Loucy (cell line): Measurements from ENCODE around the gene CLASP1.

ENCODE experiments used
- H2AFZ ChIP-seq: fragments of 200-600 bp; sonication (generic); 2 replicates; pipeline ENCODE4 v1.6.0; 2016; ENCODE audit warnings: antibody characterized with exemption, mild to moderate bottlenecking, low read length, moderate library complexity
- H3F3A ChIP-seq: fragments of 200-600 bp; 2 replicates; pipeline ENCODE4 v1.6.0; 2016; ENCODE audit warnings: antibody characterized with exemption, low read depth, mild to moderate bottlenecking
- H3K27me3 ChIP-seq: fragments of 200-600 bp; sonication (generic); 2 replicates; pipeline ENCODE4 v1.6.1; 2014; ENCODE audit warnings: low read length, mild to moderate bottlenecking; ENCODE audit not compliant: insufficient read depth, poor library complexity, severe bottlenecking
- H3K36me3 ChIP-seq: fragments of 200-600 bp; sonication (generic); 2 replicates; pipeline ENCODE4 v1.6.1; 2016; ENCODE audit warnings: low read length; ENCODE audit not compliant: insufficient read depth
- H3K4me1 ChIP-seq: fragments of 200-600 bp; sonication (generic); 2 replicates; pipeline ENCODE4 v1.5.1; 2014; ENCODE audit warnings: low read length, mild to moderate bottlenecking; ENCODE audit not compliant: insufficient read depth, poor library complexity, severe bottlenecking
- H3K4me2 ChIP-seq: fragments of 200-600 bp; sonication (generic); 2 replicates; pipeline ENCODE4 v1.6.0; 2014; ENCODE audit warnings: antibody characterized with exemption, low read length, low read depth, mild to moderate bottlenecking; ENCODE audit not compliant: poor library complexity, severe bottlenecking
- H3K4me3 ChIP-seq: fragments of 200-600 bp; sonication (generic); 2 replicates; pipeline ENCODE4 v1.5.1; 2014; ENCODE audit warnings: low read length, mild to moderate bottlenecking, mixed read lengths; ENCODE audit not compliant: poor library complexity, severe bottlenecking
- H3K79me2 ChIP-seq: fragments of 200-600 bp; sonication (generic); 2 replicates; pipeline ENCODE4 v1.6.1; 2014; ENCODE audit warnings: low read length; ENCODE audit not compliant: insufficient read depth
- H3K9ac ChIP-seq: fragments of 200-600 bp; sonication (generic); 2 replicates; pipeline ENCODE4 v1.6.0; 2014; ENCODE audit warnings: mild to moderate bottlenecking, low read depth, low read length, moderate library complexity; ENCODE audit not compliant: poor library complexity, severe bottlenecking
- H3K9me2 ChIP-seq: fragments of 200-600 bp; sonication (generic); replicated peaks from 2 replicates; pipeline ENCODE4 v1.6.1; 2016; ENCODE audit warnings: low read depth, low read length, mixed read lengths
- H3K9me3 ChIP-seq: fragments of 200-600 bp; sonication (generic); 2 replicates; pipeline ENCODE4 v1.6.1; 2014; ENCODE audit warnings: mild to moderate bottlenecking, antibody characterized with exemption, low read length, low read depth; ENCODE audit not compliant: insufficient read depth
- H4K20me1 ChIP-seq: fragments of 200-600 bp; sonication (generic); 2 replicates; pipeline ENCODE4 v1.6.0; 2014; ENCODE audit warnings: antibody characterized with exemption, low read length, mild to moderate bottlenecking; ENCODE audit not compliant: insufficient read depth, poor library complexity, severe bottlenecking
- EZH2phosphoT487 ChIP-seq: fragments of 200-600 bp; IDR thresholded peaks from 2 replicates; pipeline ENCODE4 v1.6.1; 2018; ENCODE audit warnings: antibody characterized with exemption, mild to moderate bottlenecking, moderate library complexity, borderline replicate concordance
- TF ChIP-seq, protein P1 (sequence below): fragments of 200-600 bp; sonication (generic); conservative IDR thresholded peaks from 2 replicates; pipeline ENCODE4 v1.5.1; 2014; ENCODE audit warnings: mild to moderate bottlenecking, antibody characterized with exemption, low read length

The CLASP1 gene

DNA sequence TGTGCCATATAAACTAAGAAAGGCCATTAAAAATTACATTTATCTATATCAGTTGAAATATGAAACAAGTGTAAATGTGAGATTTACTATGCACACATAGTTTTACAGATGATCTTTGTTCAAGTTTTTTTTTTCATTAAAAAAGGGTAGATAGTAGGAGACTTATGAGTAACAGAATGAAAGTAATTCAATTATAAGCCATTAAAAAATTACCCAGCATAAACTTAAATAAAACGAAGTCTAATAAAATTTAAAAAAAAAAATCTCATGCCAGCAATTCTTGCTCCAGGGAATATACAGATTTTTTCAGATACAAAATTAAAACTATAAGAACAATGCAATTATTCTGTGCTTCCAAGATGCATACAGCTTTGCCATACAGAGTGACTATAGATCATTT lies 236.9 kb downstream of the CLASP1 start:
- no peak for TF ChIP-seq EZH2phosphoT487
- TF ChIP-seq, protein P1, sequence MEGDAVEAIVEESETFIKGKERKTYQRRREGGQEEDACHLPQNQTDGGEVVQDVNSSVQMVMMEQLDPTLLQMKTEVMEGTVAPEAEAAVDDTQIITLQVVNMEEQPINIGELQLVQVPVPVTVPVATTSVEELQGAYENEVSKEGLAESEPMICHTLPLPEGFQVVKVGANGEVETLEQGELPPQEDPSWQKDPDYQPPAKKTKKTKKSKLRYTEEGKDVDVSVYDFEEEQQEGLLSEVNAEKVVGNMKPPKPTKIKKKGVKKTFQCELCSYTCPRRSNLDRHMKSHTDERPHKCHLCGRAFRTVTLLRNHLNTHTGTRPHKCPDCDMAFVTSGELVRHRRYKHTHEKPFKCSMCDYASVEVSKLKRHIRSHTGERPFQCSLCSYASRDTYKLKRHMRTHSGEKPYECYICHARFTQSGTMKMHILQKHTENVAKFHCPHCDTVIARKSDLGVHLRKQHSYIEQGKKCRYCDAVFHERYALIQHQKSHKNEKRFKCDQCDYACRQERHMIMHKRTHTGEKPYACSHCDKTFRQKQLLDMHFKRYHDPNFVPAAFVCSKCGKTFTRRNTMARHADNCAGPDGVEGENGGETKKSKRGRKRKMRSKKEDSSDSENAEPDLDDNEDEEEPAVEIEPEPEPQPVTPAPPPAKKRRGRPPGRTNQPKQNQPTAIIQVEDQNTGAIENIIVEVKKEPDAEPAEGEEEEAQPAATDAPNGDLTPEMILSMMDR, result no peak
- Histone ChIP-seq H4K20me1 (no peaks in the 10 kb centered on the region), H3F3A (no peaks in the 10 kb centered on the region), H3K79me2 (no peaks in the 10 kb centered on the region), H3K4me3 (no peak overlapping the region), H3K4me2 (no peak overlapping the region), H3K27me3 (no peaks in the 10 kb centered on the region), H3K9me3 (no peaks in the 10 kb centered on the region), H2AFZ (no peak overlapping the region), H3K4me1 (no peaks in the 10 kb centered on the region), H3K36me3 (peaks cover 55% of the 10 kb centered on the region; the same call in 1 of the 2 replicates), H3K9me2 (no peaks in the 10 kb centered on the region), H3K9ac (no peak overlapping the region)

DNA sequence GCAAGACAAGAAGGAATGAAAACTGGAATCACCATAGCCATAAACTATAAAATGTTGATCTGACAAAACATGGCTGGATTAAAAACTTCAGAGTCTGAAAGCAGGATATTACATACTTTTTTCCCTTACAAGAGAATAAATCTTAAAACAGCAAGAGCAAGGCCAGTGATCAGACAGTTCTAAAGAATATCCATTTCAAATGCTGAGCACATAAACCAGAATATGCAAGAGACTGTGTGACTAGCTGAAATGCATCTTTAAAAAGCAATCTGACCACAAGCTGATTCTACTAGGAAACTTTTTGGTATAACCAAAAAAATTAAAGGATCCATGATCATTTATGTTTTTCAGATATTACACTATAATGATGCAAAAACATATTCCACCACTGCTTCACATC lies 239.3 kb downstream of the CLASP1 start:
- no peaks in the 10 kb centered on the region for H3K9me3 ChIP-seq
- peaks cover 63% of the 10 kb centered on the region; the same call in 1 of the 2 replicates for H3K36me3 ChIP-seq
- no peaks in the 10 kb centered on the region for H4K20me1 ChIP-seq
- no peaks in the 10 kb centered on the region for H3F3A ChIP-seq
- H3K4me2 ChIP-seq, result no peak overlapping the region
- TF ChIP-seq, protein P1, result no peak
- TF ChIP-seq EZH2phosphoT487, result no peak
- H3K4me3 ChIP-seq, result no peak overlapping the region
- no peaks in the 10 kb centered on the region for H3K4me1 ChIP-seq
- H2AFZ ChIP-seq, result no peak overlapping the region
- H3K27me3 ChIP-seq, result no peaks in the 10 kb centered on the region
- H3K9me2 ChIP-seq, result no peaks in the 10 kb centered on the region
- no peak overlapping the region for H3K9ac ChIP-seq
- H3K79me2 ChIP-seq, result no peaks in the 10 kb centered on the region

DNA sequence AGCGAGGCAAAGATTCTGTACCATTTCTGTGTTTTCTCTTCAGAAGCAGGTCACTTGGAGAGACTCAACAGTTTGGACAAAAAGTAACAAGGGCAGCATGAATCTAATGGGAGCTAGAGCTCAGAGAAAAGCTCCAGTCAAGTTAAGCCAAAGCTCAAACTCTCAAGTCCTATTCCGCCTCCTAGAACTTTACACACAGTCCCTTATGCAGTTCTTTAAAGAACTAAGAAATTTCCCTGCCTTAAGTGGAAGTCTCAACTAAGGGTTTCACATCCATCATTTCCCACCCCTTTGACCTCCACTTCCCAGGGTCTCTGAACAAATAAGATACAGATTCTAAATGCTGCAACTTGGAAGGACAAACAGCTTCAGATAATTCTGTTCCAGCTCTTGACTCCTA lies 239.9 kb downstream of the CLASP1 start:
- Histone ChIP-seq H3F3A (no peaks in the 10 kb centered on the region), H3K4me2 (no peak overlapping the region), H2AFZ (no peak overlapping the region), H3K79me2 (no peaks in the 10 kb centered on the region), H3K4me1 (no peaks in the 10 kb centered on the region), H3K4me3 (no peak overlapping the region), H3K36me3 (peaks cover 59% of the 10 kb centered on the region; the same call in 1 of the 2 replicates), H3K9me3 (no peaks in the 10 kb centered on the region), H4K20me1 (no peaks in the 10 kb centered on the region), H3K27me3 (no peaks in the 10 kb centered on the region), H3K9ac (no peak overlapping the region), H3K9me2 (no peaks in the 10 kb centered on the region)
- TF ChIP-seq, protein P1, result no peak
- TF ChIP-seq EZH2phosphoT487, result no peak
